GM21447 (cell line): Measurements from ENCODE around the gene HYDIN.

Experiments
- ATAC-seq: cut with Tn5 transposase; IDR thresholded peaks from one replicate; pipeline ENCODE4 v1.9.1; 2021; ENCODE audit not compliant: unreplicated experiment

HYDIN gene

GRCh38 chr16:71230122-71230845 is at the start of gene HYDIN:
TSS of gene HYDIN (minus strand) at chr16:71230722. CDS start at chr16:71186895, 43,827 bp downstream.
- no peak for ATAC-seq

GRCh38 chr16:71276589-71277334 is 46.2 kb upstream of the HYDIN start:
- no peak for ATAC-seq

GRCh38 chr16:71273384-71273783 is 42.9 kb upstream of the HYDIN start:
- no peak for ATAC-seq

GRCh38 chr16:71264299-71264698 is 33.8 kb upstream of the HYDIN start:
- ATAC-seq: no peak

GRCh38 chr16:71263582-71263981 is 33.1 kb upstream of the HYDIN start:
- ATAC-seq: no peak

- ATAC-seq: no peak
These were observed 31.9 kb upstream of the HYDIN start for GRCh38 chr16:71262391-71262790.

- ATAC-seq: no peak
These were observed 30.5 kb upstream of the HYDIN start for GRCh38 chr16:71260995-71261394.

- no peak for ATAC-seq
These were observed 28.6 kb upstream of the HYDIN start for GRCh38 chr16:71259086-71259485.

GRCh38 chr16:71258372-71258771 is 27.9 kb upstream of the HYDIN start:
- no peak for ATAC-seq

GRCh38 chr16:71257768-71258167 is 27.2 kb upstream of the HYDIN start:
- ATAC-seq: no peak

GRCh38 chr16:71255721-71256120 is 25.2 kb upstream of the HYDIN start:
- ATAC-seq: no peak

GRCh38 chr16:71254832-71255525 is 24.5 kb upstream of the HYDIN start:
- no peak for ATAC-seq

GRCh38 chr16:71250461-71251235 is 20.1 kb upstream of the HYDIN start:
- ATAC-seq: no peak

- no peak for ATAC-seq
These were observed 18.9 kb upstream of the HYDIN start for GRCh38 chr16:71249399-71249798.

- ATAC-seq: no peak
These were observed 17.0 kb upstream of the HYDIN start for GRCh38 chr16:71247478-71247877.

- no peak for ATAC-seq
These were observed 15.8 kb upstream of the HYDIN start for GRCh38 chr16:71246309-71246708.

GRCh38 chr16:71244521-71244920 is 14.0 kb upstream of the HYDIN start:
- no peak for ATAC-seq

GRCh38 chr16:71242601-71243000 is 12.1 kb upstream of the HYDIN start:
- no peak for ATAC-seq

GRCh38 chr16:71242036-71242435 is 11.5 kb upstream of the HYDIN start:
- no peak for ATAC-seq

GRCh38 chr16:71229344-71229743 is 1.2 kb downstream of the HYDIN start:
- ATAC-seq: no peak
